B cell (primary cell): ENCODE measurements around the gene C3orf18.

ENCODE experiments used
- EZH2 ChIP-seq: IDR thresholded peaks from 2 replicates; pipeline ENCODE4 v1.6.1; 2012; ENCODE audit warnings: borderline replicate concordance, low read depth, mild to moderate bottlenecking, moderate library complexity, low read length; ENCODE audit not compliant: insufficient read depth, poor library complexity, severe bottlenecking
- TF ChIP-seq, protein P1 (sequence below): fragments of 200-600 bp; IDR thresholded peaks from one replicate; pipeline ENCODE4 v1.8.0; 2022; ENCODE audit warnings: antibody characterized with exemption, mild to moderate bottlenecking

DNA sequence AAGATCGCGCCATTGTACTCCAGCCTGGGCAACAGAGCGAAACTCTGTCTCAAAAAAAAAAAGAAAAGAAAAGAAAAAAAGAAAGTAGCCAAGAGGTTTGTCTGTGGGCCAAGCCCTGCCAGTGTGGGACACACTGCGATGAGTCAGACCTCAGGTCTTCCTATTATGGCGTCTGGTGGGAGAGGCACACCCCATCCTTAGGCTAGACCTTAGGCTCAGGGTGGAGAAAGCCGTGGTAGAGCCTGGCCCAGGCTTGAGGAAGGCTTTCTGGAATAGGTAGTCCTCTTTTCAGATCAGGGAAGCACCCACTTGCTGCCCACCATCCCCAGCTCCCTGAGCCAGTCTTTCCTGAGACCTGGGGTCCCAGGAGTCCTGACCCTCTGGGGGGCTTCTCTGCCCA is 7.8 kb upstream of the C3orf18 start:
- TF ChIP-seq, protein P1, sequence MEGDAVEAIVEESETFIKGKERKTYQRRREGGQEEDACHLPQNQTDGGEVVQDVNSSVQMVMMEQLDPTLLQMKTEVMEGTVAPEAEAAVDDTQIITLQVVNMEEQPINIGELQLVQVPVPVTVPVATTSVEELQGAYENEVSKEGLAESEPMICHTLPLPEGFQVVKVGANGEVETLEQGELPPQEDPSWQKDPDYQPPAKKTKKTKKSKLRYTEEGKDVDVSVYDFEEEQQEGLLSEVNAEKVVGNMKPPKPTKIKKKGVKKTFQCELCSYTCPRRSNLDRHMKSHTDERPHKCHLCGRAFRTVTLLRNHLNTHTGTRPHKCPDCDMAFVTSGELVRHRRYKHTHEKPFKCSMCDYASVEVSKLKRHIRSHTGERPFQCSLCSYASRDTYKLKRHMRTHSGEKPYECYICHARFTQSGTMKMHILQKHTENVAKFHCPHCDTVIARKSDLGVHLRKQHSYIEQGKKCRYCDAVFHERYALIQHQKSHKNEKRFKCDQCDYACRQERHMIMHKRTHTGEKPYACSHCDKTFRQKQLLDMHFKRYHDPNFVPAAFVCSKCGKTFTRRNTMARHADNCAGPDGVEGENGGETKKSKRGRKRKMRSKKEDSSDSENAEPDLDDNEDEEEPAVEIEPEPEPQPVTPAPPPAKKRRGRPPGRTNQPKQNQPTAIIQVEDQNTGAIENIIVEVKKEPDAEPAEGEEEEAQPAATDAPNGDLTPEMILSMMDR, result no peak
- no peak for TF ChIP-seq EZH2
